IPS DF 4.7 (cell line): ENCODE results near the gene RNF220.
"Not testable (repeated sequence)": the region's sequence is repeated elsewhere in the genome, so short reads cannot be mapped to it uniquely, and the experiment has no call there.

Experiments
- DNase-seq: peaks from one replicate; pipeline ENCODE4 v3.0.0-alpha.2; 2013; ENCODE audit warnings: low spot score; ENCODE audit errors: extremely low read depth

RNF220 gene

DNA sequence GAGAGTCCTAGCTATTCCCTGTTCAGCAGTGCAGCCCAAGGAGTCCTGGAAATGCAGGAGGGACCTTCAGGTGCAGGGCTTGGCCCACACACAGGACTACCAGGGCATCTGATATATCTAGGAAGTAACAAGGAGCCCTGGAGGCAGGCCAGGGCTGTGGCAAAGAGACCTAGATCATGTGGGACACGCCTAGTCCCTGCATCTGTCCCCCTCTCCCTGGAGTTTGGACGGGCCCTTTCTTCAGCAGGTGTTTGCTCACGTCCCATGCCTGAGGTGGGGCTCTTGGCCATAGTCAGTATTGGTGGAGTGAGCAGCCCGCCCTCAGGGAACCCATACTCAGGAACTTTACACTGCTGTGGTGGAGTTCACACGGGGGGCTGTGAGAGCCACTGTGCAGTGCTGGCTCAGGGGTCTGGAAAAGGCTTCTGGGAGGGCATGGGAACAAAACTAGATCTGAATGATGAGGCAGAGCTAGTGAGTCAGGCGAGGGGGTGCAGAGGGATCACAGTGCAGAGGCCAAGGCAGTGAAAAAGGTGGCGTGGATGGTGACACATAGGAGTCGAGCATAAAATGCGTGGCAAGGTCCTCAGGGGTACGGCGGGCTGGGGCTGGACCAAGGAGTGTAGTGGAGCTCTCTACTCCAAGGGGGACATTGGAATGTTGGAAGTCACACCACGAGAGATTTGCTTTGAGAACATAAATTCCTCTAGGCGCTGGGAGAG is 243.6 kb downstream of the RNF220 start:
- no peak for DNase-seq

GRCh38 chr1:44649788-44650158 is 244.7 kb downstream of the RNF220 start:
- no peak for DNase-seq

DNA sequence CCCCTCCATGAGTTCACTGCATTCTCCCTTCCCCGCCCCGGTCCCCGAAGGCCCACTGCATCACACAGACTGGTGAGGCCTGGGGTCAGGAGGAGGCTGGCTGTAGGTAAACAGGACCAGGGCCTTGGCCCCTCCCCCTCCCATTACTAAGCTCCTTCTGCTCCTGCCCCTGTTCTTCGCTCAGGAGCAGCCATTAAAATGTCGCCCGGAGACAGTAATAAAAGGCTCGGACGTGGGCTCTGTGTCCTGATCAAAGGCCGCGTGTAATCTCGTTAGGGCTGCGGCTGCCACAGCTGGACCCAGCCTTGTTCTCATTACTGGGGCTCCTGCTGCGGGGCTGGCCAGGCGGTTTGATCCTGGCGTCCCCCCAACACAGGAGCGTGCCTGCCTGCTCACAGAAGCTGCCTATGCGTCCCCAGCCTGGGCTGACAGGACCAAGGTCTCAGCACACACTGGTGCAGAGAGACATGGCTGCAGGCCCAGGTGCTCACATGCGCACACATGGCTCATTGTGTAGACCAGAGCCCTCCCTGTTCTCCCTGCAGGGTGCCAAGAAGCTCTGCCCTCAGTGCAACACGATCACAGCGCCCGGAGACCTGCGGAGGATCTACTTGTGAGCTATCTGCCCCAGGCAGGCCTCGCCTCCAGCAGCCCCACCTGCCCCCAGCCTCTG is 245.2 kb downstream of the RNF220 start:
- DNase-seq, result no peak

DNA sequence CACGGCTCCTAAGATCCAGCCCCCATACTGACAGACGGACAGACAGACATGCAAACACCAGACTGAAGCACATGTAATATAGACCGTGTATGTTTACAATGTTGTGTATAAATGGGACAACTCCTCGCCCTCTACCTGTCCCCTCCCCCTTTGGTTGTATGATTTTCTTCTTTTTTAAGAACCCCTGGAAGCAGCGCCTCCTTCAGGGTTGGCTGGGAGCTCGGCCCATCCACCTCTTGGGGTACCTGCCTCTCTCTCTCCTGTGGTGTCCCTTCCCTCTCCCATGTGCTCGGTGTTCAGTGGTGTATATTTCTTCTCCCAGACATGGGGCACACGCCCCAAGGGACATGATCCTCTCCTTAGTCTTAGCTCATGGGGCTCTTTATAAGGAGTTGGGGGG is 246.0 kb downstream of the RNF220 start:
- DNase-seq, result no peak

DNA sequence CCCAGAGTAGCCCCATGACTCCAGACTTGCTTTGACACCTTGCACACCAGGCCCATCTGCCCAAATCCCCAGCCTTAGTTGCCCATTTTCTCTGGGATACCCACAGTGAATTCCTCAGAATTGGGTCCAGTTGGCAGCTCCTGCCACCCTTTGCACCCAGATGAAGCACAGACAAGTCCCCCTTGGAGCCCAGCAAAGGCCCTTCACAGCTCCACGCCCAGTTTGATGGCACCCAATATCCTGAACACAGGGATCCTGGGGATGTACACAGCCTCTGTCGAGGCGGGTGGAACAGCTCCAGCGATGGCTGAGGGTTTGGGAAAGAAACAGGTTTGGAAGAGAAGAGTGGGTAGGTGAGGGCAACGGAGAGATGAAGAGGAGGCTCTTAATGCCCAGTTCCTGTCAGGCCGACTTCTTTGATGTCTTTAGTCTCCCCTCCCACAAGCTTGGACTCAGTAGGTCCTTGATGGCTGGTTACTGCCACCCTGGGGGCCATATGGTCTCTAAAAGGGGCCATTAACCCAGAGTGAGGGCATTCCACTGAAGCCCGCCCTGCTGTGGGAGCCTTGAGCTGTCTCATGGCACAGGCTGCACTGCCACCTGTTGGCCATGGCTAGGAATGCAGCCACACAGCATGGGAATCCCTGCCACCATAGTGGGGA is 247.5 kb downstream of the RNF220 start:
- DNase-seq, result no peak

DNA sequence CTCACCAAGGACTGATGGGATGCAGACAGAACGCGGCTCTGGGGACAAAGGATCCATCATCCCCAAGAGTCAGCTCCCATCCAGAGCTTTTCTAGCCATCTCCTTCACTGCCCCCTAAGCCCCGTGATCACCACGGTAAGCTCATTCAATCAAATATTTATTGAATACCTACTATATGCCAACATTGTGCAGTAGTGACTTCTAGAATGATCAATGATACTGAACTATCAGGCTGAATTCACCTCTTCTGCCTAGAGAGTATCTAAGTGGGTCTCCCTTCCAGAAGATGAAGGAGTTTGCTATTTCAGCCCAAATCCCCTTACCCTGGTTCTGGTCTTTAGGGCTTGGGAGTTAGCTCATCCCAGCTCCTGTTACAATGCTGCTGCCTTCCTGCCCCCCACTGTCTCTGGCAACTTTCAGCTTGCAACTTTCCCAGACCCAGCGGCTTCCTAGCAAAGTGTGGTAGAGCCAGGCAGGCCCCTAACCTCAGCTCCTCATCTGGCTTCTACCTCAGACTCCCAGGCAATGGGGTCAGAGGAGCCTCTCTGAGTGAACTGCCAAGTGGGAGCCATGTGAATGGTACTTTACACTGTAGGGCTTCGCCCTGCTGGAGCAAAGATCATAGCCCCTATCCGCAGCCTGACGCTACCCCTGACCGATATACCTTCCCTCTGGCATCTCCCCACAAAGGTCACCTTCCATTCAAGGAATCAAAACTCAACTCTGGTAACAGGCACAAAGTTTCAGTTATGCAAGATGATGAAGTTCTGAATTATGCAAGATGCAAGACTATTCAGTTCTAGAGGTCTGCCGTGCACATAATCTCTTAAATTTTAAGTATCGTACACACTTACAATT is 248.3 kb downstream of the RNF220 start:
- no peak for DNase-seq

DNA sequence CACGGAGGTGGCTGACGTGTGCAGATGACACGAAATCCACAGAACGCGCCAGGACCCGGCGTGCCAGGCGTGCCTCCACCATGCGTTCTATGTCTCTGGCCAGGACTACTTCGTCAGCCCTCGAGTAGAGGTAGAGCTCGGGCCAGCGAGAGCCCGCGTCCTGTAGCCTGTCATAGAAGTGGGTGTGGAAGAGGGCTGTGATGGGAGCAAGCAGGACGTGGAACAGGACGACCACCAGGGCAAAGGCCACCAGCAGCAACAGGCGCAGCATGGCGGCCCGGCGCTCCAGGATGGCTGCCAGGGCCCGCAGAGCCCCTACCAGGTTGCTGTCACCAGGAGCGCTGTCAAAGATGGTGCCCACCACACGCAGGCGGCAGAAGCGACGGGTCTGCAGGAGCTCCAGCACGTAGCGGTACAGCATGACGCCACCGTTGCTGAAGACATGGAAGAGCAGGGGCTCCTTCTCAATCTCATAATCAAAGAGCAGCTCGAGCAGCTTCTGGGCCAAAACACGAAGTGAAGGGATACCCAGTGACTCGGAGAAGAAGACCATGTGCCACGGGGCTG is 249.6 kb downstream of the RNF220 start:
- DNase-seq, result no peak

DNA sequence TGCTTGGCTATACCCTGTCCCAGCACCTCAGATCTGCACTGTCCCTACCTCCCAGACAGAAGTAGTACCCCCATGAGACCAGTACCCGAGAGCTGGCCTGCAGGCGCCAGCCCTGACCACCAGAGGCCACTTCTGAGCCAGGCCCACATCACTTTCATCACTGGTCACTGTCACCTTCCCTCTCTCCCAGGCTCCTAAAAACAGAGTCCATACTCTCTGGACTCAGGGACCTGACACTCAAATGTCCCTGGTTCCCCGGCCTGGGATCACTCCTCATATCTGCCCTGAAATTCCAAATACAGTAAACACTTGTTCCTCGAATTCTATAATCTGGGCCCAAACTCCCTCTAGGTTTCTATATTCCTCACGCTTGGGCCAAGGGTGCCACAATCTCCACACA is 250.6 kb downstream of the RNF220 start:
- no peak for DNase-seq

DNA sequence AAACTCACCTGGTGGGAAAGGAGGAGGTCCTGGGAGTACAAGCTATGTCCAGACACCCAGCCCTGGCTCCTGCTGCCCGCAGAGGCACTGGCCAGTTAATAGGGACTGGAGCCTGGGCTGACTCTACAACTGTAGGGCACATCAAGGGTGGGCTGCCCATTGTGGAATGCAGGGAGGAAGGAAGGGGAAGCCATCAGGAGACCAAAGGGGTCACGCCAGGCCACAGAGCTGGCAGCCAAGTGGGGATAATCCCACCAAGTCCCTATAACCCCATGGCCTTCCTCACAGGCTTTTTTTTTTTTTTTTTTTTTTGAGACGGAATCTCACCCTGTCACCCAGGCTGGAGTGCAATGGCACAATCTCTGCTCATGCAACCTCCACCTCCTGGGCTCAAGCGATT is 254.5 kb downstream of the RNF220 start:
- no peak for DNase-seq

DNA sequence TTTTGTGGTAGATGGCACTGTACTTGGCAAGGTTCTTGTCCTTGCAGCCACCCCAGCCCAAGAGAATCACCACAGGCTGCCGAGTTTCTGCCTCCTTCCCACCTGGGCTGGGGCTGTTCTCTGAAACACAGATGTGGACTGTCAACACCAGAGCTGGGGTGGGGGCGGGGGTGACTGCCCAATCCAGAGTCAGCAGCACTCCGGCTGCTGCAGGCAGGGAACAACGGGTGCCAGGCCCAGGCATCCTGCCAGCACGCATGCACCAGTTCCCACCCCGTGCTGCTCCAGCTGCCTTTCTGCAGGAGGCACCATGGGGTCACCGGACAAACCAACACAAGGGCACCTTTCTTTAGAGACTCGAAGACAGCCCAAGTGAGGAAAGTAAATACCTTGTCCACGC is 255.1 kb downstream of the RNF220 start:
- no peak for DNase-seq

DNA sequence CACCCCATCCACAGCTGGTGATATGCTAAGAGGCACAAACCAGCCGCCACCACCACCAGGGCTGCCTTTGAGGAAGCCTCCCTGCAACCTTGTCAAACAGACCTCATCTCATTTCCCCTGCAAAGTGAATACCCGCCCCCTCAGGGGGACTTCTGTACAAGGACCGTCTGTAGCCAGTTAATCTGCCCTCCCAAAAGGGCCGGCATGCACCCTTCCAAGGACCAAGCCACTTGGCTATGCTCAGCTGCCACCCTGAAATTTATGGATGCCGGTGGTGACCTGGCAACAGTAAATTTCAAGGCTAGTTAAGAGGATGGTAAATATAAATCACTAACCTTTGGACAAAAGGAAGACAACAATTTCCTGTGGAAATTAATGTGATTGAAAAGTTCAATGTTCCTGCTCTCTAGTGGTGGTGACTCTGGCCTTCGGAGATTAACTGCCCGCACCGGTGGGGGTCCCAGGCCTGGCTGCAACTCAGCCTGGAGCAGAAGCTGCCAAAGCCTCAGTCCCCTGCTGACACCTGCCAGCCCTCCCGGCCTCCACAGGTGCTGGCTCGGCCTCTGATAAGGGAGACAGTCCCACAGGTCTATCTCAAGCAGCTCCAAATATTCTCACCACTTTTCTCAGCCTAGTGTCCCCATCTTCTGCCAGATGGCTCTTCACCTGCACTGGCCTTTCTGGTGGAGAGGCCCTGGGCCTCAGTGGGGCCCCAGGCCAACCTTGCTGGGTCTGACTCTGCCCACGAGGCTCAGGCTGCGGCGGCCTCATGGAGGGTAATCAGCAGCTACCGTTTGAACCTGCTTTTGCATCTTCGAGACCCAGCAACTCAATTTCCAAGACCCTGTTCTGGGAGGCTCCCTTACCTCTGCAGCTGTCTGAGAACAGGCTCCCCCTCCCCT is 257.0 kb downstream of the RNF220 start:
- no peak for DNase-seq

DNA sequence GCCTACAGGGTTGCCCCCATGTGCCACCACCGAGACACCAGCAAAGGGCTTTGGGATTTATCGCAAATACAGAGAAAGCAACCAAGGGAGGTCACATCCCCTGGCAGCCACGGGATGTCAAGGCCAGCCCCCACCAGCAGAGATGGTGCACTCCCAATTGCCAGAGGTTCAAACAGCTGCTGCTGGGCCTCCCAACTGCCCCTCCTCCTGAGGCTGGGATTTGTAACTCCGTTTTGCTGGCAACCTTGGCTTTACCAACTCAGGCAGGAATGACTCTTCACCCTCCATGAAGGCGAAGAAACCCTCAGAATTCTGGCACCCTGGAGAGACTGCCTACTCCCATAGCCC is 257.6 kb downstream of the RNF220 start:
- DNase-seq, result no peak

- no peak for DNase-seq
Observed at GRCh38 chr1:44663417-44663816, 258.4 kb downstream of the RNF220 start.

- no peak for DNase-seq
Observed at GRCh38 chr1:44664730-44665370, 259.8 kb downstream of the RNF220 start.

DNA sequence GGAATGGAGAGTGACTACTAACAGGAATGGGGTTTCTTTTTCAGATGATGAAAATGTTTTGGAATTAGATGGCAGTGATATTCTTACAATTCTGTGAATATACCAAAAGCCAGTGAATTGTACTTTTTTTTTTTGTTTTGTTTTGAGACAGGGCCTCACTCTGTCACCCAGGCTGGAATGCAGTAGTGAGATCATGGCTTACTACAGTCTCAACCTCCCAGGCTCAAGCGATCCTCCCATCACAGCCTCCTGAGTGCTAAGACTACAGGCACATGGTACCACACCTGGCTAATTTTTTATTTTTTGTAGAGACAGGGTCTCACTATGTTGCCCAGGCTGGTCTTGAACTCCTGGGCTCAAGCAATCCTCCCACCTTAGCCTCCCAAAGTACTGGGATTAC is 261.7 kb downstream of the RNF220 start:
- DNase-seq, result not testable (repeated sequence)

DNA sequence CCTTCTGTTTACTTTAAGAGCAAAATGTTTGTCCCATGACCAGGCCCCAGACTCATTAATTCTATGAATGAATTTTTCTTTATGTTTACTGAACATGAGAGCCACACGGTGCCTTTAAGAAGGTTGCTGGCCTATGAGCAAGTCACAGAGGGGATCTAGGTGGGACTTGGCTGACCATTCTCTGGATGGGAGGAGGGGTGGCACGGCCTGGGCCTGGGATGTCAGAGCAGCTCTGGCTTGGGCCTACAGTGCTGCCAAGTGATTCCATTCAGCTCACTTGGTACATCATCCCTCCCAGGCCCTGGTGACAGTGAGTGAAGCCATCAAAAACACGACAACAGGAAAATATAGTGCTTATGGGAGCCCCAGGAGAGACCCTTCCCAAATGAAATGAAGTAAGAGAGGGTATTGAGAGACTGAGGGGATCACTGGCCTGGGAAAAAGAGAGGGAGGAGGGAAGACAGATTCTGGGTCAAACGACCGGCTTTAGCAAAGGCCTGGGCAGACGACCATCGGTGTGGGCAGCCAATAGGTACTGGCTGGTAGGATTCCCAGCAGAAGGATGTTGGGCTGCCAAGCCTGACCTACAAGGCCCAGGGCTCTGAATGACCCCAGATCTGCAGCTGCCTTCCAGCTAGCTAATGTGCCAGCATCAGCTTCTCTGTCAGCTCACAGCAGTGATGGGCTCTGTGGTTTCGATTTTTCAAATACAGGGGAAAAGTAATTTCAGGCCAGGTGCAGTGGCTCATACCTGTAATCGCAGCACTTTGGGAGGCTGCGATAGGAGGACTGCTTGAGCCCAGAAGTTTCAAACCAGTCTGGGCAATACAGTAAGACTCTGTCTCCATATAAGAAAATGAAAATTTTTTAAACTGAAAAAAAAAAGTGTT is 265.9 kb downstream of the RNF220 start:
- DNase-seq, result no peak

DNA sequence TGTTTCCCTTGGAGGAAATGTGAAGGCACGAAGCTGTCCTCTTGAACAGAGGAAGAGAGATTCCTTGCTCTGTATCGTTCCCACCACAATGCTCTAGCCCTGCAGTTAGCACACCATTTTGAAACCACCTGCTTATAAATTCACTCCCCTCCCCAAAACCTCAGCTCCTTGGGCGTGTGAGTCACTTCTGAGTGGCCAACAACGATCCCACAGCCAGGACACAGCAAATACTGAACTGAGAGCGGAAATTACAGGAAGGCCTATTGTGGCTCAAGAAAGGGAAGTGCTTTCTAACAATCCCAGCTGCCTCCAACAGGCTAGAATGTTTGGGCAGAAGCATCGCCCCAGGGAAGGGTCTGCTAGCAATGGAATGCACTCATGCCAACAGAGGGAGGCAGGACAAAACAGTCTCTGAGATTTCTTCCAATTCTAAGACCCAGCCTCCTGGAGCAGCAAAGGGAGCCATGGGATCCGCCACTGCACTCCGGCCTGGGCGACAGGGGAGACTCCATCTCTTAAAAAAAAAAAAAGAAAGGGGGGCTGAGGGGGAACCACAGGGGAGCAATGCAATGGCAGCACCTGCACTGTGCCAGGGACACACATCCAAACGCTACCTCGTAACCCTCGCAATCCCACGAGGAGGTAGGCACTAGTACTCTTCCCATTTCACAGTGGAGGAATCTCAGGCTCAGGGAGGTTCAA is 267.4 kb downstream of the RNF220 start:
- DNase-seq, result no peak

DNA sequence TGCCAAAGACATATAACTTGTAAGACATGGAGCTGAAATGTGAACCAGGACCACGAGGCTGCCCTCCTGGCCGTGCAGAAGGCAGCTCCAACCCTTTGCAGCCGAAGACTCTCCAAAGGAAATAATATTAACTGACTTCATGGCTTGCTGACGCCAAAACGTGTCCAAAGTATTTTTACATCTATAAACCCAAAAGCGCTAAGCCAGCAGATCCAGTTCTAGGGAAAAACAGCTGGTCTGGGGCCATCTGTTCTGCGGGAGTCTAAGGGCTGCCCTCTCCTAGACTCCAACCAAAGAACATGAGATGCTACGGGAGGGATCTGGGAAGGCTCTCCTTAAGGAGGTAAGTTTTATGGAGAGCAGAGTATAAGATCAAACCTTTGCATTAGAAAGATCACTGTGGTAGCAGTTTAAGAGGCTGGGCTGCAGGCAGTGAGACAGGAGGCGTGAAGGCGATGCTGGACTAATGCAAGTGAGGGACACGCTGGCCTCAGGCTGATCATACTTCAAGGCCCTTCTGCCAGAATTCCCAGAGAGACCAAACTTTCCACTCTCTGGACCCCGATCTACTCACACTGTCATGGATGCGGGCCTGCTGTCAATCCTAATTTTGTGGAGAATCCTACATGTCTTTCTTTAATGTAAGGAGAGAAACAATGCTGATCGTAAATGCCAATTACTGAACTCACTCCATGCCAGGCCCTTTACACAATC is 268.1 kb downstream of the RNF220 start:
- no peak for DNase-seq
